Measurements from ENCODE around the gene CHST8.
"Not testable (repeated sequence)": the region's sequence is repeated elsewhere in the genome, so short reads cannot be mapped to it uniquely, and the experiment has no call there.

The CHST8 gene, protein sequence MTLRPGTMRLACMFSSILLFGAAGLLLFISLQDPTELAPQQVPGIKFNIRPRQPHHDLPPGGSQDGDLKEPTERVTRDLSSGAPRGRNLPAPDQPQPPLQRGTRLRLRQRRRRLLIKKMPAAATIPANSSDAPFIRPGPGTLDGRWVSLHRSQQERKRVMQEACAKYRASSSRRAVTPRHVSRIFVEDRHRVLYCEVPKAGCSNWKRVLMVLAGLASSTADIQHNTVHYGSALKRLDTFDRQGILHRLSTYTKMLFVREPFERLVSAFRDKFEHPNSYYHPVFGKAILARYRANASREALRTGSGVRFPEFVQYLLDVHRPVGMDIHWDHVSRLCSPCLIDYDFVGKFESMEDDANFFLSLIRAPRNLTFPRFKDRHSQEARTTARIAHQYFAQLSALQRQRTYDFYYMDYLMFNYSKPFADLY

GRCh38 chr19:33621811-33622504, at the start of gene CHST8:
TSS of gene CHST8 (plus strand) at chr19:33621953. CDS start at chr19:33689262, 67,309 bp downstream.
- no peak for DNase-seq

DNA sequence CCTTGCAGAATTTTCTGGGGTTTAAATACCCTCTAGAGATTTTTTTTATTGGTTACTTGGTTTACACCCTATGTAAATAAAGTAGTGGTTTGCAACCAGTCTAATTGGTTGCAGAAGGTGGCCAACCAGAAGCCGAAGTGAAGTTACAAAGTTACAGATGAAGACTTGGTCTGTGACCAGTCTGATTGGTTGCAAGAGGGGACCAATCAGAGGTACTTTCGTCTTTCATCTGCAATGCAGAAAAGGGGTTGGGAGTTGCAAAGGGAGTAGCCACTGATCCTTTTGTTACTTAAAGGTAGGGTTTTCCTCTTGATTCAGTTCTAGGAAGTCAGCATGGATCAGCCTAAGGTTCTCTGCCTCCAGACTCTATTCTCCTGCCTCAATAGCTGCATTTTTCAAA, 48.8 kb upstream of the CHST8 start:
- no peak for DNase-seq

GRCh38 chr19:33574824-33575223, 46.9 kb upstream of the CHST8 start:
- DNase-seq: no peak

DNA sequence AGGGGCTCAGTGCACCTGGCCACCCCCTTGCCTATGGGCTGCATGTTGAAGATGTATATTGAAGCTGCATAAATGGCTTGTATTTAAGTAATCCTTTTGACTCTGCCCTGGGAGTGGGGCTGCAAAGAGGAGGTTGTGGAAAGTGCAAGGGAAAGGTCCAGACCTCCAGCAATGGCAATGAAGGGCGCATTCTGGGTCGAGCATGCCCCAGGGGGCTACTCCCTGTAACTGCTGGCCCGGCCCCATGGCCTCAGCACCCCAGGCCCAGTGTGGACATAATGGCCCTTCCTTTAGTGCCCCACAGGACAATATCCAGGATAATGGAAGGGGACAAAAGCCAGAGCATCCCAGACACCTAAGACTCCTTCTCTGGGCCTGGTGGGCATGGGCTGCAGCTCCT, 43.1 kb upstream of the CHST8 start:
- DNase-seq: no peak

GRCh38 chr19:33580026-33580644, 41.6 kb upstream of the CHST8 start:
- no peak for DNase-seq

GRCh38 chr19:33580645-33581037, 41.1 kb upstream of the CHST8 start:
- DNase-seq: no peak

DNA sequence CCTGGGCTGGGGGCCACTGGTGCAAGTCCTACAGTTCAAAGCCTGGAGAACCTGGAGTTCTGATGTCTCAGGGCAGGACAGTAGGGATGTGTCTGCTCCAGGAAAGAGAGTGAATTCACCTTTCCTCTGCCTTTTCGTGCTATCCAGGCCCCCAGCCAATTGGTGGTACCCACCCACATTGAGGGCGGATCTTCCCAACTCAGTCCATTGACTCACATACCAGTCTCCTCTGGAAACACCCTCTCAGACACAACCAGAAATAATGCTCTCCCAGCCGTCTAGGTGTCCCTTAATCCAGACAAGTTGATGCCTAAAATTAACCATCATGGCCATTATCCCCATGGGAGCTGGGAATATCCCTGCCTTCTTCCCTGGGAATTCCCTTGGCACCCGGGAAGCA, 38.8 kb upstream of the CHST8 start:
- DNase-seq: no peak

DNA sequence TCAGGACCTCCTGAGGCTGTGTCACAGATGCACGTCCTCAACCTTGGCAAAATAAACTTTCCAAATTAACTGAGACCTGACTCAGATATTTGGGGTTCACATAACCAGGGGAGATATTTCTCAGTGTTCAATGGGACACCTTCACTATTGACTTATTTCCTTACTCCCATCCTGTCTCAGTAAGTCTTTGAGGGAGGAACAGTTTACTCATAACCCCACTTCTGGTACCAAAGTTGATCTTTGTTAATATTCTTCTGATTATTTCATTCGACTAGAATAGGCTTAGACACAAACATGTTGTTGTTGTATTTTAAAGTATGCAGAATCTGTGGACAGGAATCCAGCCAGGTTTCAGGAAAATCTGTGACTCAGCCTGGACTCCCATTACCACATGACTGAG, 34.6 kb upstream of the CHST8 start:
- DNase-seq: no peak

- DNase-seq: no peak
Observed at GRCh38 chr19:33590224-33590623, 31.5 kb upstream of the CHST8 start.

DNA sequence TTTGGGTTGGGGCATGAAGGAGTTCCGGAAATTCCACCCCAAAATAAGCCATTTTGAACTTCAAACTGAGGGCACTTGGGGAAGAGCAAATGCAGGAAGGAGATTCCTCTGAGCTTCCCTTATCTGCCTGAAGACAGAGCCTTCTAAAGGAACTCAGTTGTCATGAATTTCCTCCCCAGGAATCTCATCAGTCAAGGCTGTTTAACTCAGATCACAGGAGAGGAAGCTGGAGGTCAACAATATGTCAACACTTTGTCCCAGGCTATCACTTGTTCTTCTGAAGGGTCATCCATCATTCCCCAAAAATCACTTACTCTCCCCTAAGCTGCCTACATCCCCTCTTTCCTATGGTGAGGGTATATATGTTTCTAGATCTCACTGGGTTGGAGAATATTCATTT, 26.0 kb upstream of the CHST8 start:
- DNase-seq: no peak

- no peak for DNase-seq
Observed at GRCh38 chr19:33601583-33601982, 20.2 kb upstream of the CHST8 start.

DNA sequence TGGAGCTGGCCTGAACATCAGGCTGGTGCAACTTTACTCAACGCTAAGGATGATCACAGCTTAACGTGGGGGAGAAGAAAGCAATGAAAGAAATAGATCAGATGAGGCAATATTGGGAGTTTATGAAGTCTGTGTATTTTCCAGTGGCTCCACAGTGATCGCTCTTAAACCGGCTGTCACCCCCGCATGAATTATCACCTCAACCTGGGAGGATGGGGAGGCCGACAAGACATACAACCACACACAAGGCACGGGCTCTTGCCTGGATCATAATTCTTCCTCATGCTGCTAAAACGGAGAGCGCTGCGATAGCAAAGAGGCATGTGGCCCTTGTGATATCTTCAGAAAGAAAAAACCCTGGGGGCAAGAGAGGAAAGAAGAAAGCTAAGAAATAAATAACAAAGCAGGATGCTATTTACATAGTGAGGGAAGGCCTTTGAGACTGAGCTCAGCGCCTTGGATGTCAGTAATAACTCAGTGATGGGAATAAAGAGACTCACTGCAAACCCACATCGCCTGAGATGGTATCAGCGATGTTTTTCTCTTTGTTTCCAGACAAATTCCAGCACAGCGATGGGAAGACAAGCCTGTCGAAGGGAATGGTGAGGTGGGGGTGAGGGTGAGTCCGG, 19.1 kb upstream of the CHST8 start:
- DNase-seq: no peak

- no peak for DNase-seq
Observed at GRCh38 chr19:33603377-33603776, 18.4 kb upstream of the CHST8 start.

DNA sequence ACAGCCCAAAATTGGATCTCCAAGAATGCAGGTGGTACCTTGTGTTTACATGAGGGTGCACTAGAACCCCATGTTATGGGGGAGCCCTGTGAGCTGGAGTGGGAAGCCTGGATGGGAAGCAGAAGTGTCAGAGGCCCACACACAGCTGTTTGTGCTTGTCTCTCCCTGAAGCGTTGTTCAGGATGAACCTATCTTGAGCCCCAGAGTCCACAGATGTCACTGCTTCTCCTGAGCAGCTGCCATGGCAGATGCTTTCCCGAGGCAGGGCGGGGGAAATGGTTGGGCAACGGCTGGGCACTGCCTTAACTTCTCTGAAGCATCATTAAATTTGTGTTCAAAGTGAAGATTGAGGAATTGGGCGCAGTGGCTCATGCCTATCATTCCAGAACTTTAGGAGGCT, 17.1 kb upstream of the CHST8 start:
- no peak for DNase-seq

DNA sequence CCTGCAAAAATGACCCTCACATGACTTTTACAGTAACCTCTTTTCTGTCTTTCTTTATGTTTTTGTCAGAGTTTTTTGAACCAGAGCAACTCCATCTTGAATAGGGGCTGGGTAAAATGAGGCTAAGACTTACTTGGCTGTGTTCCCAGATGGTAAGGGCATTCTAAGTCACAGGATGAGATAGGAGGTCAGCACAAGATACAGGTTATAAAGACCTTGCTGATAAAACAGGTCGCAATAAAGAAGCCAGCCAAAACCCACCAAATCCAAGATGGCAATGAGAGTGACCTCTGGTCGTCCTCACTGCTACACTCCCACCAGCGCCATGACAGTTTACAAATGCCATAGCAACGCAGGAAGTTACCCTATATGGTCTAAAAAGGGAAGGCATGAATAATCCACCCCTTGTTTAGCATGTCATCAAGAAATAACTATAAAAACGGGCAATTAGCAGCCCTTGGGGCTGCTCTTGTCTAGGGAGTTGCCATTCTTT, 15.9 kb upstream of the CHST8 start:
- DNase-seq: not testable (repeated sequence)

GRCh38 chr19:33606556-33606955, 15.2 kb upstream of the CHST8 start:
- no peak for DNase-seq

GRCh38 chr19:33609353-33609752, 12.4 kb upstream of the CHST8 start:
- DNase-seq: no peak

GRCh38 chr19:33610588-33610987, 11.2 kb upstream of the CHST8 start:
- DNase-seq: no peak

- no peak for DNase-seq
Observed at GRCh38 chr19:33612928-33613619, 8.7 kb upstream of the CHST8 start.

DNA sequence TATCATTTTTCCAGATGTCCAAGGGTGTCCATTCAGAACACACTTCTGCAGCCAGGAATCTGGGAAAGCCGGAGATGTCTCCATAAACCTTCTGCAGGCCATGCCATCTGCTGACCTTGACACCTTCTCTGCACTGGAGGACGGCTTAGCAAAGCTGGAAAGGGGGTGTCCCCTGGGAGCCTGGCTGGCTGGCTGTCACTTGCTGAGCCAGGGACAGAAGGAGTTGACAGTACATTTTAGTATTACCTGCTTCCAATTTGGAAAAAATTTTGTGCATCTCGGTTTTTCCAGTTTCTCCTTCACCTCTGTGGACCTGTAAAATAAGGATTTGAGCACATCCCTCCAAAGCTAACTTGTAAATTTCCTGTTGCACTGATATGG, 8.1 kb upstream of the CHST8 start:
- DNase-seq: no peak

DNA sequence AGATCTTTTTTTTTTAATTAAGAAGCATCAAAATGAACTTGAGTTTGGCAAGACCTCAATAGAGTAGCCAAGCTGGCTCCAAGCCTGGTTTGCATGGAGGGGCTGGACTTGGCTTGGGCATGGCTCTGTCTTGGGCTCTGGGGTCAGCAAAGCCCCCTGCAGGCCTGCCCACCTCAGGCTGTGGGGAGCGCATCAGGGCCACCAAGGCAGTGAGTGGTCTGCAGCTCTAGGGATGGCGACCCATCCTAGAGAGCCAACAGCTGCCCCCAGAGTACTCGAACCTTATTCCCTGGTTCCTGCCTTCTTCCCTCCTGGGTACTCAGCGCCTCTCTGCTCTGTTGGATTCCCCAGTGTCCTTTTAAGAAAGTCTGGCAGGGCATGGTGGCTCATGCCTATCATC, 5.4 kb upstream of the CHST8 start:
- no peak for DNase-seq

- DNase-seq: no peak
Observed at GRCh38 chr19:33616857-33617256, 4.9 kb upstream of the CHST8 start.

- not testable (repeated sequence) for DNase-seq
Observed at GRCh38 chr19:33618363-33618762, 3.4 kb upstream of the CHST8 start.
